K562 (cell line): ENCODE results near the gene SULT1A1. TPM values are rescaled to one million over a fixed set of nuclear protein-coding genes. Genes with fewer than 3 reads are reported as not detected.

ENCODE experiments used
- CBX3 ChIP-seq, 2 experiments: IDR thresholded peaks; 1 replicate in 1 of 2; 2 replicates in 1 of 2; pipeline ENCODE4 v1.6.1; 2012; ENCODE audit warnings: inconsistent platforms in 2 of 2, low read length in 2 of 2, borderline replicate concordance in 1 of 2, control low read depth in 1 of 2
- CTCF ChIP-seq, 3 experiments: IDR thresholded peaks in 2 of 3; conservative IDR thresholded peaks in 1 of 3; 2 replicates each; pipeline ENCODE4 v1.5.1; 2011 to 2012; ENCODE audit warnings: low read length in 3 of 3, mild to moderate bottlenecking in 3 of 3, control low read depth in 2 of 3, improper control_type of control experiment in 1 of 3, inconsistent platforms in 1 of 3, low read depth in 1 of 3, mixed read lengths in 1 of 3, moderate library complexity in 1 of 3; ENCODE audit not compliant: insufficient read depth in 2 of 3
- MAX ChIP-seq: sonication (generic); formaldehyde crosslinking; IDR thresholded peaks from 2 replicates; pipeline ENCODE4 v1.9.0; 2022; ENCODE audit warnings: mild to moderate bottlenecking, missing genetic modification reagents
- MYBL2 ChIP-seq, 2 experiments: fragments of 450-650 bp in 1 of 2; sonication (generic) in 1 of 2; formaldehyde crosslinking in 1 of 2; IDR thresholded peaks; 2 replicates each; pipeline versions ENCODE4 v1.6.1 to v1.8.1; 2017 to 2022; ENCODE audit warnings: borderline replicate concordance in 1 of 2, inconsistent platforms in 1 of 2, low read depth in 1 of 2, mild to moderate bottlenecking in 1 of 2, missing genetic modification reagents in 1 of 2, moderate library complexity in 1 of 2
- NBN ChIP-seq: fragments of 450-650 bp; IDR thresholded peaks from 2 replicates; pipeline ENCODE4 v1.6.1; 2016; ENCODE audit warnings: low read depth, mild to moderate bottlenecking
- PBX2 ChIP-seq, 2 experiments: IDR thresholded peaks in 1 of 2; conservative IDR thresholded peaks in 1 of 2; 2 replicates each; pipeline ENCODE4 v1.6.1; 2016; ENCODE audit warnings: low read depth in 2 of 2, mild to moderate bottlenecking in 1 of 2, missing compliant biosample characterization in 1 of 2, missing genetic modification characterization in 1 of 2, moderate library complexity in 1 of 2
- PTTG1 ChIP-seq: fragments of 450-650 bp; IDR thresholded peaks from 2 replicates; pipeline ENCODE4 v1.6.1; 2016; ENCODE audit warnings: low read depth, mild to moderate bottlenecking, missing genetic modification characterization, missing compliant biosample characterization
- SMARCA4 ChIP-seq: fragments of 450-650 bp; IDR thresholded peaks from 2 replicates; pipeline ENCODE4 v1.6.1; 2016
- polyA plus RNA-seq, 8 experiments: library from polyadenylated mRNA; depleted of rRNA in 4 of 8; stranded (reverse) in 5 of 8; unstranded in 3 of 8; fragments of >200 nt; fragmentation: Nextera tagmentation in 2 of 8; fragmentation: Illumina TruSeq in 1 of 8; extraction: Ambion mirVana in 2 of 8; extraction: Trizol in 1 of 8; gene quantifications; 2 replicates each; pipeline versions ENCODE4 v1.2.1 to v1.2.3, GENCODE V29; 2011 to 2014; ENCODE audit warnings: inconsistent platforms in 1 of 8, missing spikeins in 1 of 8
- total RNA-seq, 7 experiments: library from RNA; depleted of rRNA in 6 of 7; stranded (reverse); fragments of >200 nt in 6 of 7; fragmentation: Illumina TruSeq in 2 of 7; extraction: Trizol in 2 of 7; gene quantifications; 2 replicates each; pipeline versions ENCODE4 v1.2.1 to v1.2.3, GENCODE V29; 2011 to 2021; ENCODE audit warnings: low replicate concordance in 1 of 7

SULT1A1 gene
- total and polyA plus RNA-seq, 9 of the 15 experiments (the other 6 are each of a cell fraction or from before 2014, with no cell fraction given): 3.4 to 30.1 (median 16.6) TPM

DNA sequence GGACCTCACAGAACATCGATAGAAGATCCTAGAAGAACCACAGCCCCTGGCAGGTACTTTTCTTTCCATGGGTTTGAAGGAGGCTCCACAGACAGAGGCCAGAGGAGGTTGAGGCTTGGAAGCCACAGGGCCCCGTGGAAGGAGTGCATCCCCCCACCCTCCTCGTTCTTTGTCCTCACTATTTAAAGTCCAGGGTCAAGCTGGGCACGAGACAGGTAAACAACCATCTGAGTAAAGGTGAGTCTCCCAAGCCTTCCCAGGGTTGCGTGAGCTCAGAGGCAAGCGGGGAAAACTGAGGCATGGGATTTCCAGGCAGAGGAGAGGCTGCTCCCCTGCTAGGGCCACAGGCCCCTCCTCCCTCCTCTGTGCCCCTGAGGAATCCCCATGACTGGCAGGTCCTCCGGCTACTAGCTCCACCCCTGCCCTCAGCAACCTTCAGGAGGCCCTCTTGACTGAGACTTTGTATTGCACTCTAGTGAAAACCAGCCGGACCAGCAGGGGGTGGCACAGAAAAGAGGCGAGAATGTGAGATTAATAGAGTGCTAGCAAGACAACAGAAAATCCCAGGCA lies 12.1 kb downstream of the SULT1A1 start (continued):
- TF ChIP-seq PBX2 (CRISPR knock-in tag; IDR thresholded peaks at IDR 0.05; ENCODE audit: low read depth): no peak
- peak; percentile 75 for TF ChIP-seq PBX2 (tag; conservative IDR thresholded peaks at IDR 0.05; ENCODE audit: low read depth)
- TF ChIP-seq NBN: 0 out of 2 replicates have a peak, but pooled peaks have one; percentile 38
- TF ChIP-seq PTTG1: no peak
- no peak for TF ChIP-seq SMARCA4
- peak; percentile 49 to 63 (median 63) for TF ChIP-seq CTCF (IDR thresholded peaks at IDR 0.05 in 2 of 3, conservative IDR thresholded peaks at IDR 0.05 in 1 of 3; ENCODE audit: insufficient read depth in 2 of 3, low read depth in 1 of 3, low read length in 3 of 3)
- TF ChIP-seq MAX (CRISPR knock-in tag): no peak
- TF ChIP-seq MYBL2 (IDR thresholded peaks at IDR 0.05; ENCODE audit: low read depth): no peak
- no peak for TF ChIP-seq MYBL2 (CRISPR knock-in tag; IDR thresholded peaks at IDR 0.05; ENCODE audit: borderline replicate concordance)
- TF ChIP-seq CBX3 (IDR thresholded peaks at IDR 0.05; ENCODE audit: borderline replicate concordance in 1 of 2, low read length in 2 of 2): no peak
